GM10266 (cell line): ENCODE data around the gene POLDIP2.

Experiments
- DNase-seq: peaks from one replicate; pipeline ENCODE4 v3.0.0; 2012; ENCODE audit errors: extremely low spot score
- CTCF ChIP-seq: IDR thresholded peaks from 2 replicates; pipeline ENCODE4 v1.5.1; 2012; ENCODE audit warnings: mild to moderate bottlenecking, low read depth; ENCODE audit not compliant: control insufficient read depth, insufficient read depth; ENCODE audit errors: missing control alignments

POLDIP2 gene

GRCh38 chr17:28402844-28403243, 45.5 kb upstream of the POLDIP2 start:
- DNase-seq, result no peak
- TF ChIP-seq CTCF, result no peak

GRCh38 chr17:28402224-28402630, 44.9 kb upstream of the POLDIP2 start:
- no peak for DNase-seq
- no peak for TF ChIP-seq CTCF

GRCh38 chr17:28399808-28400207, 42.5 kb upstream of the POLDIP2 start:
- no peak for TF ChIP-seq CTCF
- DNase-seq, result no peak

- DNase-seq, result no peak
- TF ChIP-seq CTCF, result no peak
Observed at GRCh38 chr17:28398280-28398981, 41.1 kb upstream of the POLDIP2 start.

- TF ChIP-seq CTCF, result no peak
- no peak for DNase-seq
Observed at GRCh38 chr17:28397687-28398279, 40.5 kb upstream of the POLDIP2 start.

GRCh38 chr17:28397275-28397674, 39.9 kb upstream of the POLDIP2 start:
- DNase-seq, result no peak
- TF ChIP-seq CTCF, result no peak

GRCh38 chr17:28396635-28397239, 39.4 kb upstream of the POLDIP2 start:
- no peak for DNase-seq
- no peak for TF ChIP-seq CTCF
